ENCODE results near the gene AKNAD1.

DNA sequence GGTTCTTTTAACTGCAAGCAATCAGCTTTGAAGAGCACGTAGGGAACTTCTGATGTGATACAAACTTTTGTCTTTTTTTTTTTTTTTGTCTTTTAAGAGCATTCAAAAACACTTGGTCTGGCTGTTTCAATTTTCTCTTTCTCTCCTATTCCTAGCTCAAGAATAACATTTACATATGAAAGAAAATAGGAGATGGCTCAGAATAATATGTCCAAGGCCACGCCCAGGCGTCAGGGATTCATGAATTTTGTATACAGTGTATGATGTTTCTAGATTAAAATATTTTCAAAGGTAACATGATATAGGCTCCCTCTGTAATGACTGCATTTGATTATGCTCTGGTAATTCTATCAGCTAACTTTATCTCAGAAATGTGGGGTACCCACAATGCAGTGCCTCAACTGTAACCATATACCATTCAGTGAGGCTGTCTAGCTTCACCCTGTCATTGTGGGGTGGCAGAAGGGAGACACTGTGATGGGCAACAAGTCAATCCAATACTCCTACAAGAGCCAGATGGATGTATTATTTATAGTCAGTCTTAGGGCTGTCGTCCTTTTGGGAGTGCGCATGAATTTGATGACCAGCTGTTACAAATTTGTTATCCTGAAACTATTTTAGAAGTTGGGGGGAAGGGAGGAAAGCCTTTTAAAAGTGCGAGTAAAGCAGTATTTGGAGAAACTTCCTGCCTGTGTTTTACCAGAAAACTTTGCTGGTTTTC lies 1.5 kb upstream of the AKNAD1 start:
- TF ChIP-seq GATA2 (IDR thresholded peaks at IDR 0.05; ENCODE audit: low read depth, low read length) = no peak
- TF ChIP-seq GATA3 (IDR thresholded peaks at IDR 0.05; ENCODE audit: low read depth, low read length) = no peak

Data from SH-SY5Y (cell line).